ENCODE measurements around the gene RAB30.

RAB30 gene

GRCh38 chr11:82936261-82936660 lies 135.4 kb downstream of the RAB30 start:
- no peak for DNase-seq

GRCh38 chr11:82932564-82932963 lies 139.1 kb downstream of the RAB30 start:
- DNase-seq = no peak

GRCh38 chr11:82930734-82931133 lies 141.0 kb downstream of the RAB30 start:
- DNase-seq = no peak

GRCh38 chr11:82930229-82930628 lies 141.5 kb downstream of the RAB30 start:
- no peak for DNase-seq

- DNase-seq = no peak
Measured at GRCh38 chr11:82929121-82929520, 142.6 kb downstream of the RAB30 start.

- peak; percentile 24 for DNase-seq
Measured at GRCh38 chr11:82927264-82927880, 144.3 kb downstream of the RAB30 start.

GRCh38 chr11:82924522-82925224 lies 147.0 kb downstream of the RAB30 start:
- DNase-seq = no peak
